H9 (cell line): ENCODE data around the gene STAP2. TPM values are rescaled to one million over a fixed set of nuclear protein-coding genes. Genes with fewer than 3 reads are reported as not detected.

Experiments
- DNase-seq: peaks from one replicate; pipeline ENCODE4 v3.0.0-alpha.2; 2017
- H2AFZ ChIP-seq: one replicate; pipeline ENCODE4 v1.6.1; 2013; ENCODE audit warnings: mild to moderate bottlenecking, low read length, control low read depth, moderate library complexity
- H2AK5ac ChIP-seq: 2 replicates; pipeline ENCODE4 v1.6.1; 2013; ENCODE audit warnings: low read length, control low read depth, mixed read lengths; ENCODE audit not compliant: insufficient read length
- H2BK120ac ChIP-seq: one replicate; pipeline ENCODE4 v1.6.1; 2013; ENCODE audit warnings: low read depth, mild to moderate bottlenecking, low read length, control low read depth, inconsistent platforms; ENCODE audit not compliant: poor library complexity, severe bottlenecking
- H2BK12ac ChIP-seq: 2 replicates; pipeline ENCODE4 v1.6.1; 2013; ENCODE audit warnings: low read length, control low read depth, mixed read lengths, low read depth; ENCODE audit not compliant: insufficient read length
- H2BK15ac ChIP-seq: 2 replicates; pipeline ENCODE4 v1.6.1; 2013; ENCODE audit warnings: low read depth, low read length, control low read depth
- H2BK20ac ChIP-seq: one replicate; pipeline ENCODE4 v1.6.1; 2013; ENCODE audit warnings: low read depth, mild to moderate bottlenecking, low read length, control low read depth, inconsistent platforms; ENCODE audit not compliant: poor library complexity, severe bottlenecking
- H2BK5ac ChIP-seq: 2 replicates; pipeline ENCODE4 v1.6.1; 2013; ENCODE audit warnings: low read length, control low read depth, mixed read lengths; ENCODE audit not compliant: insufficient read length
- H3K14ac ChIP-seq: 2 replicates; pipeline ENCODE4 v1.6.1; 2013; ENCODE audit warnings: low read length, control low read depth; ENCODE audit not compliant: insufficient read depth
- H3K18ac ChIP-seq: 2 replicates; pipeline ENCODE4 v1.6.1; 2013; ENCODE audit warnings: low read depth, mild to moderate bottlenecking, mixed read lengths, low read length, control low read depth; ENCODE audit not compliant: insufficient read length
- H3K23ac ChIP-seq: 2 replicates; pipeline ENCODE4 v1.6.1; 2013; ENCODE audit warnings: low read length, control low read depth, mixed read lengths, low read depth; ENCODE audit not compliant: insufficient read length
- H3K23me2 ChIP-seq: 2 replicates; pipeline ENCODE4 v1.6.1; 2013; ENCODE audit warnings: low read depth, mild to moderate bottlenecking, mixed read lengths, low read length, control low read depth; ENCODE audit not compliant: insufficient read length, poor library complexity, severe bottlenecking
- H3K27ac ChIP-seq: 2 replicates; pipeline ENCODE4 v1.5.1; 2013; ENCODE audit warnings: low read length, control low read depth, mixed read lengths, low read depth; ENCODE audit not compliant: insufficient read length
- H3K27me3 ChIP-seq: 2 replicates; pipeline ENCODE4 v1.6.1; 2013; ENCODE audit warnings: low read length, control low read depth, inconsistent platforms; ENCODE audit not compliant: insufficient read depth
- H3K4ac ChIP-seq: 2 replicates; pipeline ENCODE4 v1.6.1; 2013; ENCODE audit warnings: low read depth, mild to moderate bottlenecking, control low read depth, inconsistent platforms, low read length, moderate library complexity
- H3K4me1 ChIP-seq: 2 replicates; pipeline ENCODE4 v1.6.1; 2013; ENCODE audit warnings: low read length, control low read depth, inconsistent platforms; ENCODE audit not compliant: insufficient read depth
- H3K4me2 ChIP-seq: 2 replicates; pipeline ENCODE4 v1.6.1; 2013; ENCODE audit warnings: low read length, control low read depth, mixed read lengths; ENCODE audit not compliant: insufficient read length, insufficient read depth
- H3K56ac ChIP-seq: 2 replicates; pipeline ENCODE4 v1.6.1; 2013; ENCODE audit warnings: low read depth, mild to moderate bottlenecking, mixed read lengths, low read length, control low read depth; ENCODE audit not compliant: insufficient read length
- H3K79me1 ChIP-seq: 2 replicates; pipeline ENCODE4 v1.6.1; 2013; ENCODE audit warnings: low read depth, mild to moderate bottlenecking, moderate library complexity, low read length, control low read depth, inconsistent platforms; ENCODE audit not compliant: insufficient read depth, poor library complexity, severe bottlenecking
- H3K79me2 ChIP-seq: 2 replicates; pipeline ENCODE4 v1.6.1; 2013; ENCODE audit warnings: low read length, control low read depth, inconsistent platforms; ENCODE audit not compliant: insufficient read depth
- H3K9ac ChIP-seq: 2 replicates; pipeline ENCODE4 v1.6.1; 2013; ENCODE audit warnings: low read length, control low read depth, mixed read lengths; ENCODE audit not compliant: insufficient read length; ENCODE audit errors: extremely low read depth
- H3K9me3 ChIP-seq: one replicate; pipeline ENCODE4 v1.6.1; 2013; ENCODE audit warnings: low read depth, low read length, inconsistent platforms; ENCODE audit not compliant: control insufficient read depth
- H3T11ph ChIP-seq: one replicate; pipeline ENCODE4 v1.6.1; 2013; ENCODE audit warnings: mild to moderate bottlenecking, low read length, control low read depth, inconsistent platforms
- H4K20me1 ChIP-seq: one replicate; pipeline ENCODE4 v1.6.1; 2013; ENCODE audit not compliant: control insufficient read depth, insufficient read length, insufficient read depth
- H4K5ac ChIP-seq: 2 replicates; pipeline ENCODE4 v1.6.1; 2013; ENCODE audit warnings: low read depth, mild to moderate bottlenecking, mixed read lengths, low read length, control low read depth; ENCODE audit not compliant: insufficient read length
- H4K8ac ChIP-seq: replicated peaks from 2 replicates; pipeline ENCODE4 v1.6.1; 2013; ENCODE audit warnings: low read length, control low read depth, mixed read lengths, low read depth; ENCODE audit not compliant: insufficient read length
- H4K91ac ChIP-seq: 2 replicates; pipeline ENCODE4 v1.6.1; 2013; ENCODE audit warnings: low read depth, mild to moderate bottlenecking, moderate library complexity, mixed read lengths, low read length, control low read depth; ENCODE audit not compliant: insufficient read length
- H3K27ac Mint-ChIP-seq, 3 experiments: 2 replicates in 2 of 3; 3 replicates in 1 of 3; pipeline ENCODE4 v1.8.0; 2020 to 2021; ENCODE audit warnings: mixed read lengths in 3 of 3, mild to moderate bottlenecking in 1 of 3, moderate library complexity in 1 of 3
- H3K27me3 Mint-ChIP-seq: 2 replicates; pipeline ENCODE4 v1.8.0; 2021; ENCODE audit warnings: low read depth, mild to moderate bottlenecking, moderate library complexity, mixed read lengths
- H3K36me3 Mint-ChIP-seq, 3 experiments: 2 replicates in 2 of 3; 3 replicates in 1 of 3; pipeline ENCODE4 v1.8.0; 2020 to 2021; ENCODE audit warnings: low read depth in 3 of 3, mixed read lengths in 3 of 3; ENCODE audit not compliant: insufficient read depth in 1 of 3
- H3K4me1 Mint-ChIP-seq, 2 experiments: 2 replicates each; pipeline ENCODE4 v1.8.0; 2020; ENCODE audit warnings: mixed read lengths in 2 of 2
- H3K4me3 Mint-ChIP-seq, 2 experiments: 2 replicates in 1 of 2; 3 replicates in 1 of 2; pipeline ENCODE4 v1.8.0; 2020 to 2021; ENCODE audit warnings: mild to moderate bottlenecking in 2 of 2, mixed read lengths in 2 of 2, moderate library complexity in 1 of 2
- H3K9me3 Mint-ChIP-seq, 2 experiments: 2 replicates in 1 of 2; 3 replicates in 1 of 2; pipeline ENCODE4 v1.8.0; 2020; ENCODE audit warnings: mild to moderate bottlenecking in 2 of 2, mixed read lengths in 2 of 2, moderate library complexity in 1 of 2
- WGBS: extraction: QIAGEN DNeasy Blood & Tissue Kit; methylation state at CpG from one replicate; pipeline ENCODE4 v1.1.7; 2013; ENCODE audit warnings: missing lambda C conversion rate, low lambda C conversion rate, mixed read lengths; ENCODE audit not compliant: insufficient read length; ENCODE audit errors: extremely low coverage; 5-methylcytosine and 5-hydroxymethylcytosine counted together
- total RNA-seq: library from RNA; stranded (reverse); gene quantifications from 2 replicates; pipeline ENCODE4 v1.2.1, GENCODE V29; 2021
- TF ChIP-seq, protein P1 (sequence below): fragments of 200-600 bp; sonication (generic); conservative IDR thresholded peaks from 3 replicates; pipeline ENCODE4 v1.8.0; 2021; ENCODE audit warnings: antibody characterized with exemption, mild to moderate bottlenecking

The STAP2 gene
- total RNA-seq, 1 experiment from 2014 or later: 20.2 TPM

DNA sequence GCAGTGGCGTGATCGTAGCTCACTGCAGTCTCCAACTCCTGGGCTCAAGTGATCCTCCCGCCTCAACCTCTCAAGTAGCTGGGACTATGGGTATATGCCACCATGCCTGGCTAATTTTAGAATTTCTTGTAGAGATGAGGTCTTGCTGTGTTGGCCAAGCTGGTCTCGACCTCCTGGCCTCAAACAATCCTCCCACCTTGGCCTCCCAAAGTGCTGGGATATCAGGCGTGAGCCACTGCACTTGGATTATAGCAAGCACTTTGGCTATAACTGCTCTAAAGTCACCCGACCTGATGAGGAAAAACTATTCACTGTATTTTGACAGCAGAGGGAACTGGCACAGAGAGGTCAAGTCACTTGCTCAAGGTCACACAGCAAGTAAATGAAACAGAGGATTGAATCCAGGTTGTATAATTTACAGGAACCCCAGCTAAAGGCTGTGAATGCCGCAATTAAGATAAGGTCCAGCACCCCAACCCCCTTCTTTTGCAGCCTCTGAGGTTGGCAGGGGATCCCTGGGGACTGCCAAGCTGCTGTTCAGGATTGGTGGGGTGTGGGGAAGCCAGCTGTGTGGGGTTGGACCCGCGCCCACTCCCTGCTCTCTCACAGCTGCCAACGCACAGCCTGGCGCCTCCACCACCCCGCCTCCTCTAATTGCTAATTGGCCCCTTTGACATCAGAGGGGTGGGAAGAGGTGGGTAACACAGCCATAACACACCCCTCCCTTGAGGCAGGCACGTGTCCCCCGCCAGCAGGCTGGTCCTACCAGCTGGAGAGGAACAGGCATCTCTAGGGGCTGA lies 42.5 kb downstream of the STAP2 start:
- Histone ChIP-seq H3K9ac (no peak overlapping the region), H3K27me3 (no peaks in the 10 kb centered on the region), H3K27ac (no peak overlapping the region), H3K18ac (no peak overlapping the region), H3K4ac (no peak overlapping the region), H4K91ac (no peak overlapping the region), H4K20me1 (no peaks in the 10 kb centered on the region), H2BK12ac (no peak overlapping the region), H3K23me2 (no peaks in the 10 kb centered on the region), H3K79me1 (no peaks in the 10 kb centered on the region), H3T11ph (no peak overlapping the region), H3K56ac (no peak overlapping the region), H4K5ac (no peak overlapping the region), H3K79me2 (no peaks in the 10 kb centered on the region), H3K14ac (no peak overlapping the region), H3K4me2 (no peak overlapping the region), H2BK5ac (no peak overlapping the region), H2BK20ac (no peak overlapping the region), H4K8ac (no peak overlapping the region), H3K9me3 (no peaks in the 10 kb centered on the region), H2BK120ac (no peak overlapping the region), H3K4me1 (no peaks in the 10 kb centered on the region), H2AFZ (no peak overlapping the region), H2BK15ac (no peak overlapping the region), H3K23ac (no peak overlapping the region), H2AK5ac (no peak overlapping the region)
- H3K9me3 Mint-ChIP-seq: no peaks in the 10 kb centered on the region; a peak in 1 of 5 replicates
- no CpG with 5 or more reads among the region's 14 CpGs for WGBS
- DNase-seq: peak; percentile 63
- no peaks in the 10 kb centered on the region for H3K36me3 Mint-ChIP-seq
- H3K27ac Mint-ChIP-seq: no peak overlapping the region; a peak in 1 of 7 replicates
- H3K4me3 Mint-ChIP-seq: no peak overlapping the region
- peaks cover 5 to 8% of the 10 kb centered on the region in 2 experiments for H3K4me1 Mint-ChIP-seq
- H3K27me3 Mint-ChIP-seq: peaks cover 17% of the 10 kb centered on the region
- TF ChIP-seq, protein P1, sequence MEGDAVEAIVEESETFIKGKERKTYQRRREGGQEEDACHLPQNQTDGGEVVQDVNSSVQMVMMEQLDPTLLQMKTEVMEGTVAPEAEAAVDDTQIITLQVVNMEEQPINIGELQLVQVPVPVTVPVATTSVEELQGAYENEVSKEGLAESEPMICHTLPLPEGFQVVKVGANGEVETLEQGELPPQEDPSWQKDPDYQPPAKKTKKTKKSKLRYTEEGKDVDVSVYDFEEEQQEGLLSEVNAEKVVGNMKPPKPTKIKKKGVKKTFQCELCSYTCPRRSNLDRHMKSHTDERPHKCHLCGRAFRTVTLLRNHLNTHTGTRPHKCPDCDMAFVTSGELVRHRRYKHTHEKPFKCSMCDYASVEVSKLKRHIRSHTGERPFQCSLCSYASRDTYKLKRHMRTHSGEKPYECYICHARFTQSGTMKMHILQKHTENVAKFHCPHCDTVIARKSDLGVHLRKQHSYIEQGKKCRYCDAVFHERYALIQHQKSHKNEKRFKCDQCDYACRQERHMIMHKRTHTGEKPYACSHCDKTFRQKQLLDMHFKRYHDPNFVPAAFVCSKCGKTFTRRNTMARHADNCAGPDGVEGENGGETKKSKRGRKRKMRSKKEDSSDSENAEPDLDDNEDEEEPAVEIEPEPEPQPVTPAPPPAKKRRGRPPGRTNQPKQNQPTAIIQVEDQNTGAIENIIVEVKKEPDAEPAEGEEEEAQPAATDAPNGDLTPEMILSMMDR: no peak
